ENCODE data around the gene SPTBN4.

The SPTBN4 gene

DNA sequence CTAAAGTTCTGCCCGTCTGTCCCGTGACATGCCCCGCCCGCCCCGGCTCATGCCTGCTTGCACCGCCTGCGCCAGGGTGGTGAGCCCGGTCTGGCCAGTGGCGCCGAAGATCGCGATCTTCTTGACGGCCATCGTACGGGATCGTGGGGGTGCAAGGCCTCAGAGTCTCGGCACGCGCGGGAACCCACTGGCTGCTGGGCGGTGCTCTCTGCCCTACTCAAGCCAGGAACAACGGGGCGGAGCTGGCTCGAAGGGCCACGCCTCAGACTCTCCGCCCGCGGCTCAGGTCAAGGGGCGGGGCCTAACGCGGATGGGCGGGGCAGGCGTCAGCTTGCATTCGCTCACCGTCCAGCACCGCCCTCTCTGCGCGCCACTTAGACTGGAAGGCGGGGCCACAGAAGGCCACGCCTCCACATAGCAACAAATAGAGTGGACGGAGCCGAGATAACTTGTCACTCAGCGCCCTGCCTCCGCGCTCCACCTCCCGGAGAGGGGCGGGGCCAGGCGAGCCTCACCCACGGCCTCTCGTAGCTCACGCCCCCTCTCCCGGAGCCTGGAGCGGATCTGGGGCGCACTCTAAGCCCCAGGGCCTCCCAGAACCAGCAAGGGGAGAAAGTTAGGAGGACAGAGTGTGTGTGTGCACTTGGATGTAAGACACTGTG lies 1.1 kb upstream of the SPTBN4 start, which contains the start of gene BLVRB:
Gene BLVRB (minus strand): TSS at position 189 of the 662 bp plus-strand sequence. CDS start 57 bp downstream, at position 132.
- H3K4me1 ChIP-seq = peaks cover 13% of the 10 kb centered on the region
- H3K9ac ChIP-seq = peak within 1 kb of the TSS; percentile 50
- TF ChIP-seq, protein P1, sequence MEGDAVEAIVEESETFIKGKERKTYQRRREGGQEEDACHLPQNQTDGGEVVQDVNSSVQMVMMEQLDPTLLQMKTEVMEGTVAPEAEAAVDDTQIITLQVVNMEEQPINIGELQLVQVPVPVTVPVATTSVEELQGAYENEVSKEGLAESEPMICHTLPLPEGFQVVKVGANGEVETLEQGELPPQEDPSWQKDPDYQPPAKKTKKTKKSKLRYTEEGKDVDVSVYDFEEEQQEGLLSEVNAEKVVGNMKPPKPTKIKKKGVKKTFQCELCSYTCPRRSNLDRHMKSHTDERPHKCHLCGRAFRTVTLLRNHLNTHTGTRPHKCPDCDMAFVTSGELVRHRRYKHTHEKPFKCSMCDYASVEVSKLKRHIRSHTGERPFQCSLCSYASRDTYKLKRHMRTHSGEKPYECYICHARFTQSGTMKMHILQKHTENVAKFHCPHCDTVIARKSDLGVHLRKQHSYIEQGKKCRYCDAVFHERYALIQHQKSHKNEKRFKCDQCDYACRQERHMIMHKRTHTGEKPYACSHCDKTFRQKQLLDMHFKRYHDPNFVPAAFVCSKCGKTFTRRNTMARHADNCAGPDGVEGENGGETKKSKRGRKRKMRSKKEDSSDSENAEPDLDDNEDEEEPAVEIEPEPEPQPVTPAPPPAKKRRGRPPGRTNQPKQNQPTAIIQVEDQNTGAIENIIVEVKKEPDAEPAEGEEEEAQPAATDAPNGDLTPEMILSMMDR (IDR thresholded peaks at IDR 0.05) = no peak
- H3K36me3 ChIP-seq (ENCODE audit: control insufficient read depth, insufficient read depth, low read length) = no peaks in the 10 kb centered on the region
- H3K4me3 ChIP-seq (ENCODE audit: low read depth, low read length) = peak within 1 kb of the TSS; percentile 67
- H3K4me2 ChIP-seq (ENCODE audit: low read length) = peak within 1 kb of the TSS; percentile 85
- peak within 1 kb of the TSS; percentile 96 for H2AFZ ChIP-seq
- H3K79me2 ChIP-seq = no peaks in the 10 kb centered on the region
- no peaks in the 10 kb centered on the region for H3K9me3 ChIP-seq (ENCODE audit: control insufficient read depth, low read length)
- peak within 1 kb of the TSS; percentile 87 for H3K27ac ChIP-seq
- no peaks in the 10 kb centered on the region for H3K27me3 ChIP-seq (ENCODE audit: control insufficient read depth, insufficient read depth, low read length)

DNA sequence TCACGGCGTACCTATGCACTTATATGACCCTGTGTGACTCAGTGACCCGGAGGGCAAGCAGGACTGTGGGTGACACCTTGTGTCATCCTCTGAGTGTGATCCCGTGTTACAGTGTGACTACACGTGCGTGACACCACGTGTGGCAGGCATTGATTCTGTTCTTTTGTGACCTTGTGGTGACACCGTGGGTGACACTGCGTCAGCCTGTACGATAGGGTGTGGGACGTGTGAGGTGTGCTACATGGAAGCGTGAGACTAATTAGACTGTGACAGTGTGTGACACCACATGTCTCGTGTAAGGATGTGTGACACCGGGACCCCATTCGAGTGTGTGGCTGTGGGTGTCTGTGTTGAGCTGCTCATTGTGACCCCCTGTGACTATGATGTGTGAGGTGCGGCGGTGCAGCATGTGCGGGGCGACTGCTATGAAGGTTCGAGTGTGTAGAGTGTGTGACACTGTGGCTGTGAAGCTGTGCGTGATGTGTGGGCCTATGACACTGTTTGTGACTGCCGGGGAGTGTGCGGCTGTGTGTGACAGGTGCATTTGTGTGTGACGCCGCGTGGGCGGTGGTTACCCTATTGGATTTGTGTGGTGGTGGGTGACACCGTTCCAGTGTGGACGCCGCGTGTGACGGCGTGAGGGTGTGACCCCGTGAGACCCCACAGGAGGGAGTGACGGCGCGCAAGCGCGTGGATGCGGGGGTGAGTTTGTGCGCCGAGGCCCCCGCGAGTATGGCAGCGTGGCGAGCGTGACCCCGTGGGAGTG lies 399 bp upstream of the SPTBN4 start:
- Histone ChIP-seq H3K4me1 (peaks cover 13% of the 10 kb centered on the region), H3K9ac (no peak overlapping the region), H3K4me3 (ENCODE audit: low read depth, low read length) (peak overlapping the region; percentile 67), H3K9me3 (ENCODE audit: control insufficient read depth, low read length) (no peaks in the 10 kb centered on the region), H3K27ac (peak overlapping the region; percentile 87), H3K4me2 (ENCODE audit: low read length) (peak overlapping the region; percentile 85), H2AFZ (peak overlapping the region; percentile 96), H3K79me2 (no peaks in the 10 kb centered on the region), H3K27me3 (ENCODE audit: control insufficient read depth, insufficient read depth, low read length) (no peaks in the 10 kb centered on the region), H3K36me3 (ENCODE audit: control insufficient read depth, insufficient read depth, low read length) (no peaks in the 10 kb centered on the region)
- TF ChIP-seq, protein P1 (IDR thresholded peaks at IDR 0.05) = no peak

DNA sequence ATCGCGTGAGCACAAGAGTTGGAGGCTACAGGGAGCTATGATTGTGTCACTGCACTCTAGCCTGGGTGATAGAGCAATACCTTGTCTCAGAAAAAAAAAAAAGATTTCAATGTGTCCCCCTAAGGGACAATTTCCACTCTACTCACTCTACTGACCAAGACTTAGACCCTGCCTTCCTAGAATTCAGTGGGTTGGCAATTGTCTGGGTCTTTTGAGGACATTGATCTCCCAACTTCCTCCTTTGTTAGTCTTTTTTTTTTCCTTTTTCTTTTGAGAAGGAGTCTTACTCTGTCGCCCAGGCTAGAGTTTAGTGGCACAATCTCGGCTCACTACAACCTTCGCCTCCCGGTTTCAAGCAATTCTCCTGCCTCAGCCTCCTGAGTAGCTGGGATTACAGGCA lies 2.2 kb downstream of the SPTBN4 start:
- Histone ChIP-seq H3K4me2 (ENCODE audit: low read length) (no peak overlapping the region), H3K27ac (no peak overlapping the region), H3K9me3 (ENCODE audit: control insufficient read depth, low read length) (no peaks in the 10 kb centered on the region)

DNA sequence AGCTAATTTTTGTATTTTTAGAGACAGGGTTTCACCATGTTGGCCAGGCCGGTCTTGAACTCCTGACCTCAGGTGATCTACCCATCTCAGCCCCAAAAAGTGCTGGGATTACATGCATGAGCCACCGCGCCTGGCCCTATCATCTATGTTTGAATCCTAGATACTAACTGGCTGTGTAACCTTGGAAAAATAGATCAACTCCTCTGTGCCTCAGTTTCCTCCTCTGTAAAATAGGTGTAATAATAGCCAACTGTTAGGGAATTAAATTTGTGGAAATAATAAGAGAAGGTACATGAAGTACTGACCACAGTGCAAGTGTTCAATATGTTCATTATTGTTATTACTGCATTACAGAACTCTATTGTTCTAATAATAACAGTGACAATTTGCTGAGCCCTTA lies 4.3 kb downstream of the SPTBN4 start:
- H3K4me1 ChIP-seq = peaks cover 7% of the 10 kb centered on the region
- H3K79me2 ChIP-seq = no peaks in the 10 kb centered on the region
- H3K9ac ChIP-seq = no peak overlapping the region
- TF ChIP-seq, protein P1 (IDR thresholded peaks at IDR 0.05) = no peak
- H3K36me3 ChIP-seq (ENCODE audit: control insufficient read depth, insufficient read depth, low read length) = no peaks in the 10 kb centered on the region
- H3K9me3 ChIP-seq (ENCODE audit: control insufficient read depth, low read length) = no peaks in the 10 kb centered on the region
- no peak overlapping the region for H3K27ac ChIP-seq
- no peak overlapping the region for H3K4me2 ChIP-seq (ENCODE audit: low read length)
- H3K27me3 ChIP-seq (ENCODE audit: control insufficient read depth, insufficient read depth, low read length) = no peaks in the 10 kb centered on the region
- H2AFZ ChIP-seq = no peak overlapping the region
- no peak overlapping the region for H3K4me3 ChIP-seq (ENCODE audit: low read depth, low read length)

More for the DNA sequence above, 2.2 kb downstream of the SPTBN4 start:
- no peaks in the 10 kb centered on the region for H3K36me3 ChIP-seq (ENCODE audit: control insufficient read depth, insufficient read depth, low read length)
- no peak overlapping the region for H2AFZ ChIP-seq
- H3K27me3 ChIP-seq (ENCODE audit: control insufficient read depth, insufficient read depth, low read length) = no peaks in the 10 kb centered on the region
- TF ChIP-seq, protein P1 (IDR thresholded peaks at IDR 0.05) = no peak
- no peak overlapping the region for H3K9ac ChIP-seq
- no peaks in the 10 kb centered on the region for H3K79me2 ChIP-seq
- H3K4me3 ChIP-seq (ENCODE audit: low read depth, low read length) = no peak overlapping the region
- peaks cover 13% of the 10 kb centered on the region for H3K4me1 ChIP-seq

Measured in parathyroid adenoma (tissue), 2 donors.